ENCODE results near the gene CTDSP2. TPM values are rescaled to one million over a fixed set of nuclear protein-coding genes. Genes with fewer than 3 reads are reported as not detected.
"Not testable (repeated sequence)": the region's sequence is repeated elsewhere in the genome, so short reads cannot be mapped to it uniquely, and the experiment has no call there.

The CTDSP2 gene
- total RNA-seq, 4 donors from 2014 or later: 87.5 to 196 (median 128) TPM

- peak in 1 of 3 donors; percentile 68 for DNase-seq
- Histone ChIP-seq H3K27me3 (no peaks in the 10 kb centered on the region), H3K27ac (peak overlapping the region; percentile 64 to 87 (median 74)), H3K36me3 (no peaks in the 10 kb centered on the region), H3K9me3 (no peaks in the 10 kb centered on the region), H3K4me1 (peaks cover 0 to 62% (median 19%) of the 10 kb centered on the region in 4 donors), H3K4me3 (no peak overlapping the region)
- TF ChIP-seq POLR2A (IDR thresholded peaks at IDR 0.05): no peak
- TF ChIP-seq, protein P1, sequence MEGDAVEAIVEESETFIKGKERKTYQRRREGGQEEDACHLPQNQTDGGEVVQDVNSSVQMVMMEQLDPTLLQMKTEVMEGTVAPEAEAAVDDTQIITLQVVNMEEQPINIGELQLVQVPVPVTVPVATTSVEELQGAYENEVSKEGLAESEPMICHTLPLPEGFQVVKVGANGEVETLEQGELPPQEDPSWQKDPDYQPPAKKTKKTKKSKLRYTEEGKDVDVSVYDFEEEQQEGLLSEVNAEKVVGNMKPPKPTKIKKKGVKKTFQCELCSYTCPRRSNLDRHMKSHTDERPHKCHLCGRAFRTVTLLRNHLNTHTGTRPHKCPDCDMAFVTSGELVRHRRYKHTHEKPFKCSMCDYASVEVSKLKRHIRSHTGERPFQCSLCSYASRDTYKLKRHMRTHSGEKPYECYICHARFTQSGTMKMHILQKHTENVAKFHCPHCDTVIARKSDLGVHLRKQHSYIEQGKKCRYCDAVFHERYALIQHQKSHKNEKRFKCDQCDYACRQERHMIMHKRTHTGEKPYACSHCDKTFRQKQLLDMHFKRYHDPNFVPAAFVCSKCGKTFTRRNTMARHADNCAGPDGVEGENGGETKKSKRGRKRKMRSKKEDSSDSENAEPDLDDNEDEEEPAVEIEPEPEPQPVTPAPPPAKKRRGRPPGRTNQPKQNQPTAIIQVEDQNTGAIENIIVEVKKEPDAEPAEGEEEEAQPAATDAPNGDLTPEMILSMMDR (IDR thresholded peaks at IDR 0.05): no peak
Observed at GRCh38 chr12:57889500-57889989, 43.0 kb upstream of the CTDSP2 start.

DNA sequence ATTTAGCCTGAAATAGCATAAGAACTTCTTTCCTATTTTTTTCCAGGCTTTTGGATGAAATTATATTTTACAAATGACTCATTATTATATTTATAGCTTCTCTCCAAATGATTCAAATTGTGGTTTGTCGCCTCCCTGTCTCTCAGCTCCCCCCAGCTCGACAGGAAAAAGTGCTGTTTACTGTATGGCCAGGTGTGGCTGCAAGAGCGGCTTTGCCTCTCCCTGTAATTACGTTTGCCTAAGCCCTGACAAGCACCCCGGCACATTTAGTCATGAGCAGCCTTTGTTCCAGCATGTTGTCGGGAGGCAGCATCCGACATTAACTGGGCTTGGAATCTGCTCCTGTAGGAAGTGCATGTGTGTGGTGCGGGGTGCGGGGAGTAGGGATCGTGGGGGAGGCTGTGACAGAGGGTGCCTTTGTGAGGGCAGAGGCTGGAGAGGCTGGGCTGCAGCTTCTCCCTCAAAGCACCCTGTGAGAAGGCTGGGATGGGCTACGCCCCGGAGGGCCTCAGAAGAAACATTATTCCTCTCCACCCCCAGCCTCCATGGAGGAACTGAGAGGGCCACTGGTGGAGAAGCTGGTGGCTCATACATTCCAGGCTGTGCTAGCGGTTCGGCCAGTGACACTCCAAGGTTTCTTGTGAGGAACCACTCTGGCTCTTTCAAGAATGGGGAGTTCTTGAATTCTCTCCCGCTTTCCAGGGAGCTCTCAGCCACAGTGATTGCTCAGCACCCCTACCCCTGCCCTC lies 42.1 kb upstream of the CTDSP2 start:
- Histone ChIP-seq H3K36me3 (no peaks in the 10 kb centered on the region), H3K4me1 (peaks cover 0 to 53% (median 17%) of the 10 kb centered on the region in 4 donors), H3K27me3 (no peaks in the 10 kb centered on the region), H3K27ac (peak overlapping the region; percentile 64 to 87 (median 74)), H3K9me3 (no peaks in the 10 kb centered on the region), H3K4me3 (no peak overlapping the region)
- peak in 2 of 3 donors; percentile 71 to 75 for DNase-seq
- TF ChIP-seq, protein P1 (IDR thresholded peaks at IDR 0.05): no peak
- peak in 1 of 2 donors; percentile 53 for TF ChIP-seq POLR2A (IDR thresholded peaks at IDR 0.05)

- Histone ChIP-seq H3K27me3 (no peaks in the 10 kb centered on the region), H3K4me1 (peaks cover 0 to 45% (median 14%) of the 10 kb centered on the region in 4 donors), H3K4me3 (no peak overlapping the region), H3K27ac (peak overlapping the region; percentile 64 to 87 (median 74)), H3K9me3 (no peaks in the 10 kb centered on the region), H3K36me3 (no peaks in the 10 kb centered on the region)
- TF ChIP-seq, protein P1 (IDR thresholded peaks at IDR 0.05): no peak
- TF ChIP-seq POLR2A (IDR thresholded peaks at IDR 0.05): no peak
- DNase-seq: no peak
Observed at GRCh38 chr12:57887631-57888408, 41.3 kb upstream of the CTDSP2 start.

GRCh38 chr12:57886964-57887363 lies 40.4 kb upstream of the CTDSP2 start:
- not testable (repeated sequence) for H3K4me3 ChIP-seq, H3K27ac ChIP-seq, H3K36me3 ChIP-seq, H3K27me3 ChIP-seq, H3K9me3 ChIP-seq, DNase-seq
- peaks cover 0 to 37% (median 11%) of the 10 kb centered on the region in 4 donors for H3K4me1 ChIP-seq

- H3K4me3 ChIP-seq: no peak overlapping the region
- peaks cover 0 to 34% (median 11%) of the 10 kb centered on the region in 4 donors for H3K4me1 ChIP-seq
- no peak overlapping the region for H3K27ac ChIP-seq
- no peaks in the 10 kb centered on the region for H3K27me3 ChIP-seq
- H3K36me3 ChIP-seq: no peaks in the 10 kb centered on the region
- TF ChIP-seq, protein P1 (IDR thresholded peaks at IDR 0.05): no peak
- no peak for TF ChIP-seq POLR2A (IDR thresholded peaks at IDR 0.05)
- no peak for DNase-seq
- H3K9me3 ChIP-seq: no peaks in the 10 kb centered on the region
Observed at GRCh38 chr12:57886542-57886941, 40.0 kb upstream of the CTDSP2 start.

DNA sequence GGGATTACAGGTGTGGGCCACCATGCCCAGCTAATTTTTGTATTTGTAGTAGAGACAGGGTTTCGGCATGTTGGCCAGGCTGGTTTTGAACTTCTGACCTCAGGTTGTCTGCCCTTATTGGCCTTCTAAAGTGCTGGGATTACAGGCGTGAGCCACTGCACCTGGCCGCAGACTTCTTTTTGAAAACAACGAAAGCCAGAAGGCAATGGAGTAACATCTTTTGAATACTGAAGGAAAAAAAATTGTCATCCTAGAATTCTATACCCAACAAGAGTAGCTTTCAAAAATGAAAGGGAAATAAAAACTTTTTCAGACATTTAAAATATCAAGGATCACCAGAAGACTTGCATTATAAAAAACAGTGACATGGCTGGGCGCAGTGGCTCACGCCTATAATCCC lies 38.7 kb upstream of the CTDSP2 start:
- Histone ChIP-seq H3K27ac (no peak overlapping the region), H3K36me3 (no peaks in the 10 kb centered on the region), H3K4me3 (no peak overlapping the region), H3K27me3 (no peaks in the 10 kb centered on the region), H3K4me1 (peaks cover 0 to 35% (median 11%) of the 10 kb centered on the region in 4 donors), H3K9me3 (no peaks in the 10 kb centered on the region)
- TF ChIP-seq POLR2A (IDR thresholded peaks at IDR 0.05): no peak
- TF ChIP-seq, protein P1 (IDR thresholded peaks at IDR 0.05): no peak
- DNase-seq: no peak
